Duodenal mucosa (tissue), 2 donors: ENCODE results near the gene STARD10.
"Not testable (repeated sequence)": the region's sequence is repeated elsewhere in the genome, so short reads cannot be mapped to it uniquely, and the experiment has no call there.

Experiments
- H3K27ac ChIP-seq: one replicate; pipeline ENCODE4 v1.7.0; 2013; ENCODE audit warnings: low read depth, low read length
- H3K27me3 ChIP-seq, 2 donors: one replicate each; pipeline ENCODE4 v1.7.0; 2013; ENCODE audit warnings: low read length in 2 of 2, control low read depth in 1 of 2; ENCODE audit not compliant: insufficient read depth in 2 of 2, control insufficient read depth in 1 of 2
- H3K36me3 ChIP-seq, 2 donors: one replicate each; pipeline ENCODE4 v1.7.0; 2013; ENCODE audit warnings: low read length in 2 of 2, control low read depth in 1 of 2; ENCODE audit not compliant: insufficient read depth in 2 of 2, control insufficient read depth in 1 of 2
- H3K4me1 ChIP-seq, 2 donors: one replicate each; pipeline ENCODE4 v1.7.0; 2013; ENCODE audit warnings: low read length in 2 of 2, control low read depth in 1 of 2; ENCODE audit not compliant: insufficient read depth in 2 of 2, control insufficient read depth in 1 of 2
- H3K4me3 ChIP-seq, 2 donors: one replicate each; pipeline ENCODE4 v1.7.0; 2013; ENCODE audit warnings: low read length in 2 of 2, low read depth in 1 of 2
- H3K9ac ChIP-seq, 2 donors: one replicate each; pipeline ENCODE4 v1.7.0; 2013; ENCODE audit warnings: low read length in 2 of 2, low read depth in 1 of 2
- H3K9me3 ChIP-seq, 2 donors: one replicate each; pipeline ENCODE4 v1.7.0; 2013; ENCODE audit warnings: low read length in 2 of 2, control low read depth in 1 of 2; ENCODE audit not compliant: control insufficient read depth in 1 of 2

STARD10 gene

DNA sequence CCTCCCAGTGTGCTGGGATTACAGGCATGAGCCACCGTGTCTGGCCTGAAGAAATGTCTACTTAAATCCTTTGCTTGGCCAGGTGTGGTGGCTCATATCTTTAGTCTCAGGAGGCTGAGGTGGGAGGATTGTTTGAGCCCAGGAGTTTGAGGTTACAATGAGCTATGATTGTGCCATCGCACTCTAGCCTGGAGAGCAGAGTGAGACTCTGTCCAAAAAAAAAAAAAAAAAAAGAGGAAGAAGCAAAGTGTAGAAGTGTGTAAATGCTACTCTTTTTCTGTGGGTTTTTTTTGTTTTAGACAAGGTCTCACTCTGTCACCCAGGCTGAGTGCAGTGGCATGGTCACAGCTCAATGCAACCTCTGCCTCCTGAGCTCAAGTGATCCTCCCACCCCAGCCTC, 13.9 kb upstream of the STARD10 start:
- Histone ChIP-seq H3K27ac (no peak overlapping the region), H3K4me1 (peaks cover 4 to 5% of the 10 kb centered on the region in 2 donors), H3K9me3 (no peaks in the 10 kb centered on the region), H3K4me3 (no peak overlapping the region), H3K27me3 (no peaks in the 10 kb centered on the region), H3K9ac (no peak overlapping the region), H3K36me3 (peaks cover 0 to 3% of the 10 kb centered on the region in 2 donors)

DNA sequence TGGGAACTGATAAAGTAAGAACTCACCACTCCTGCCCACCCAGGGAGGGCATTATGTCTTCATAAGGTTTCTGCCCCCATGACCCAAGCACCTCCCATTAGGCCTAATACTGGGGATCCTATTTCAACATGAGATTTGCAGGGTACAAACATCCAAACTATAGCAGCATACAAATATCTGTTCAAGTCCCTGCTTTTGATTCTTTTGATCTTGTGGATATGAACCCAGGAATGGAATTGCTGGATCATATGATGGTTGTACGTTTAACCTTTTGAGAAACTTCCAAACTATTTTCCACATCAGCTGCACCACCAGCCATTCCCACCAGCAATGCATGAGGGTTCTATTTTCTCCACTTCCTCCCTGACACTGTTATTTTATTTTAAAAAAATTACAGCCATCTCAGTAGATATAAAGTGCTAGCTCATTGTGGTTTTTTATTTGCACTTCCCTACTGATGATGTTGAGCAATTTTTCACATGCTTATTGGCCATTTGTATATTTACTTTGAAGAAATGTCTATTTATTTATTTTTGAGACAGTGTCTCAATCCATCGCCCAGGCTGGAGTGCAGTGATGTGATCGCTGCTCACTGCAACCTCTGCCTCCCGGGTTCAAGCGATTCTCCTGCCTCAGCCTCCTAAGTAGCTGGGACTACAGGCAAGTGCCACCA, 13.3 kb upstream of the STARD10 start:
- peaks cover 0 to 3% of the 10 kb centered on the region in 2 donors for H3K36me3 ChIP-seq
- no peak overlapping the region for H3K9ac ChIP-seq
- H3K4me1 ChIP-seq = no peaks in the 10 kb centered on the region
- H3K27ac ChIP-seq = no peak overlapping the region
- H3K27me3 ChIP-seq = no peaks in the 10 kb centered on the region
- H3K9me3 ChIP-seq = no peaks in the 10 kb centered on the region
- no peak overlapping the region for H3K4me3 ChIP-seq

DNA sequence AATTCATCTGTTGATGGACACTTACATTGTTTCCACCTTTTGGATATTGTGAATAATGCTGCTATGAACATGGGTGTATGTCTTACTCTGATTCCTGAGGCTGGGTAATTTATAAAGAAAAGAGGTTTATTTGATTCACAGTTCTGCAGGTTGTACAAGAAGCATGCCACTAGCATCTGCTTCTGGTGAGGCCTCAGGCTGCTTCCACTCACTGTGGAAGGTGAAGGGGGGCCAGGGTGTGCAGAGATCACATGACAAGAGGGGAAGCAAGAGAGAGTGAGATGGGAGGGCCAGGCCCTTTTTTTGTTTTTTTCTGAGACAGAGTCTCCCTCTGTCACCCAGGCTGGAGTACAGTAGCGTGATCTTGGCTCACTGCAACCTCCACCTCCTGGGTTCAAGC, 12.5 kb upstream of the STARD10 start:
- H3K4me3 ChIP-seq, H3K9me3 ChIP-seq, H3K27me3 ChIP-seq, H3K9ac ChIP-seq, H3K4me1 ChIP-seq, H3K36me3 ChIP-seq, H3K27ac ChIP-seq: not testable (repeated sequence)

DNA sequence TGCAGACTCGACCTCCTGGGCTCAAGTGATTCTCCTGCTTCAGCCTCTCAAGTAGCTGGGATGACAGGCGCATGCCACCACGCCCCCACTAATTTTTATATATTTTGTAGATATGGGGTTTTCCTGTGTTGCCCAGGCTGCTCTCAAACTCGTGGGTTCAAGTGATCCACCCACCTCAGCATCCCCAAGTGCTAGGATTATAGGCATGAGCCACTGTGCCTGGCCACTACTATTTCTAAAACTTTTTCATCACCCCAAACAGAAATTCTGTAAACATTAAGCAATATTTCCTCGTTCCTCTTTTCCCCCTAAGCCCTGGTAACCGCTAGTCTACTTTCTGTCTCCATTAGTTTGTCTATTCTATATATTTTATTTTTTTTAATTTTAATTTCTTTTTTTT, 11.4 kb upstream of the STARD10 start:
- Histone ChIP-seq H3K9me3 (no peaks in the 10 kb centered on the region), H3K36me3 (peaks cover 0 to 3% of the 10 kb centered on the region in 2 donors), H3K27me3 (no peaks in the 10 kb centered on the region), H3K4me1 (no peaks in the 10 kb centered on the region), H3K27ac (no peak overlapping the region), H3K9ac (no peak overlapping the region), H3K4me3 (no peak overlapping the region)

DNA sequence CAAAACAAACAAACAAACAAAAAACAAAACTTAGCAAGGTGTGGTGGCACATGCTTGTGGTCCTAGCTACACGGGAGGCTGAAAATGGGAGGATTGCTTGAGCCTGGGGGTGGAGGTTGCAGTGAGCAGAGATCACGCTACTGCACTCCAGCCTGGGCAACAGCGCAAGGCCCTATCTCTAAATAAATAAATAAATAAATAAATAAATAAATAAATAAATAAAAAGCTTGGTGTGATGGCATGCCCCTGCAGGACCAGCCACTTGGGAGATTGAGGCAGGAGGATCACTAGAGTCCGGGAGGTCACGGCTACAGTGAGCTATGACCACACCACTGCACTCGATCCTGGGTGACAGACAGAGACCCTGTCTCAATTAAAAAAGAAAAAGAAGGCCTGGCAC, 9.0 kb upstream of the STARD10 start:
- H3K27me3 ChIP-seq = no peaks in the 10 kb centered on the region
- H3K4me3 ChIP-seq = no peak overlapping the region
- H3K36me3 ChIP-seq = no peaks in the 10 kb centered on the region
- H3K4me1 ChIP-seq = no peaks in the 10 kb centered on the region
- no peak overlapping the region for H3K27ac ChIP-seq
- H3K9ac ChIP-seq = no peak overlapping the region
- no peaks in the 10 kb centered on the region for H3K9me3 ChIP-seq

DNA sequence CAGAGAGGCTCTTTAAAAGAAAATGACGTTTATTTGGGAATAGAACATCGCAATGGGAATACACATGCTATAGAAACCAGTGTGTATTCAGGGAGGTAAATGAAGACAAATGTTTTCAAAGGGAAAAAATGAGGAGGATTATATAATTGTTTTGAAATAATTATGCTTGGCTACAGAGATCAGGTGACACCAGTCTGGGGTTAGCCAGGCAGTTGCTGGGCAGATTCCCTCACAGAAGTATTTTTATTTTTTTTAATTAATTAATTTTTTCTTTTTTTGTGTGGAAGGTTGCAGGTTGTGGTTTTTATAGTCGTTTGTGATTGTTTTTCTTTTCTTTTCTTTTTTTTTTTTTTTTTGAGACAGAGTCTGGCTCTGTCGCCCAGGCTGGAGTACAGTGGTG, 5.6 kb upstream of the STARD10 start:
- no peaks in the 10 kb centered on the region for H3K27me3 ChIP-seq
- H3K9me3 ChIP-seq = no peaks in the 10 kb centered on the region
- H3K36me3 ChIP-seq = no peaks in the 10 kb centered on the region
- no peak overlapping the region for H3K4me3 ChIP-seq
- no peak overlapping the region for H3K9ac ChIP-seq
- no peak overlapping the region for H3K27ac ChIP-seq
- peaks cover 0 to 3% of the 10 kb centered on the region in 2 donors for H3K4me1 ChIP-seq

DNA sequence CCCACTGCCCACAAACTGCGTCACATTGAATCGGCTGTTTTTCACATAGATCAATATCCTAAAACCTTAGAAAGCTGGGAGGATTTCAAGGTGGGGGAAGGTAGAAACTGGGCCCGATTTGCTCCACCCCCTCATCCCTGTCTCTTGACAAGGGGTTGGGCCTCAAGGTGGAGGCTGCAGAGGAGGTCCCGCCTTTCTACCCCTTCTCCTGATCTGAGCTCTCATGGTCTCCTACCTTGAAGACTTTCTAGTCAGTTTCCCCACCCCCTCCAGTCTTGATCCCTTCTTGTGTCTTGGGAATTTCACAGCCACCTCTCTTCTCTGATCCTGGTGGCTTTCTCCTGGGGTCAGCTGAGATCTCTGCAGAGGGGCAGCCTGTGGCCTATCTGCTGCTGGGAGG, 4.5 kb upstream of the STARD10 start:
- peaks cover 1 to 9% of the 10 kb centered on the region in 2 donors for H3K4me1 ChIP-seq
- H3K9ac ChIP-seq = no peak overlapping the region
- H3K36me3 ChIP-seq = no peaks in the 10 kb centered on the region
- H3K4me3 ChIP-seq = no peak overlapping the region
- no peaks in the 10 kb centered on the region for H3K27me3 ChIP-seq
- H3K27ac ChIP-seq = no peak overlapping the region
- H3K9me3 ChIP-seq = no peaks in the 10 kb centered on the region

DNA sequence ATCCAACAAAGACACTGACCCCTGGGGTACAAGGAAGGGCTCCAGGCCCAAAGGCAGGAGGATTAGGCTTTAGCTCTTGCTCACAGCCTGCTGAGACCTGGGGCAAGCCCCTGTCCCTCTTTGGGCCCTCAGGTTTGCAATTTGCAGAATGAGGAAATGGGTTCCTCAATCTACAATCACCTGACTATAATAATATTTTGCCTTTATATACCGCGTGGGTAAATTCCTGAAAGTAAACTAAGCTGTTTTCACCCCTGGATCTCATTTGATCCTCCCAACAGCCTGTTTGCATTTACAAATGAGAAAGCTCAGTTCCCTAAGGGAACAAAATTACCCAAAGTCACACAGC, 797 bp downstream of the STARD10 start:
- Histone ChIP-seq H3K9ac (peak overlapping the region; percentile 48 to 61), H3K36me3 (no peaks in the 10 kb centered on the region), H3K4me1 (peaks cover 24 to 32% of the 10 kb centered on the region in 2 donors), H3K27me3 (no peaks in the 10 kb centered on the region), H3K4me3 (peak overlapping the region; percentile 42 to 46), H3K27ac (no peak overlapping the region), H3K9me3 (no peaks in the 10 kb centered on the region)

DNA sequence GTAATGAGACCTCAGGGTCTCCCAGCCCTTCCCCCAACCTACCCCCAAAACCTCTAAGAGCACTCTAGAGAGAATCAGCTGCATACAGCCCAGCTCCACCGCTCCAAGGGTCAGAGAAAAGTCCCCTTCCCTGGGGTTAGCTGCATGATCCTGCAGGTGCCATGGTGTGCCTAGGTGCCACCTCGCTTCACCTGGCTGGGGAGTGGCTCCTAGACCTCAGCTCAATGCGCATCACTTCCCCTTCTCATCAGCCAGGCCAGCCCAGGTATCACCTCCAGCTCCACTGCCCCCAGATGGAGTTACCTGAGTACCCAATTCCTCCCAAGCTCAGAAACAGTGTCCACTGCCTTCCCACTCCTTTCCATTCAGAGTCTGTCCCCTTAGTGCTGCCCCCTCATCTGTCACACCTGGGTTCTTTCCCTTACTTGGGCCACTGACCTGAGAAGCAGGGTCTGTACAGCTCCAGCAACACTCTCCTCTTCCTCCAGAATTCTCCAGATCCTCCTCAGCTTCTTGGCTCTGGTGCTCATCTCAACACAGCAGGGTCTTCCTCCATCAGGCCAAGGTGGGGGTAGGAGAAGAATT, 1.3 kb downstream of the STARD10 start:
- H3K4me1 ChIP-seq = peaks cover 30 to 37% of the 10 kb centered on the region in 2 donors
- peak overlapping the region in 1 of 2 donors; percentile 61 for H3K9ac ChIP-seq
- no peaks in the 10 kb centered on the region for H3K9me3 ChIP-seq
- H3K27ac ChIP-seq = no peak overlapping the region
- H3K36me3 ChIP-seq = no peaks in the 10 kb centered on the region
- no peak overlapping the region for H3K4me3 ChIP-seq
- H3K27me3 ChIP-seq = no peaks in the 10 kb centered on the region

DNA sequence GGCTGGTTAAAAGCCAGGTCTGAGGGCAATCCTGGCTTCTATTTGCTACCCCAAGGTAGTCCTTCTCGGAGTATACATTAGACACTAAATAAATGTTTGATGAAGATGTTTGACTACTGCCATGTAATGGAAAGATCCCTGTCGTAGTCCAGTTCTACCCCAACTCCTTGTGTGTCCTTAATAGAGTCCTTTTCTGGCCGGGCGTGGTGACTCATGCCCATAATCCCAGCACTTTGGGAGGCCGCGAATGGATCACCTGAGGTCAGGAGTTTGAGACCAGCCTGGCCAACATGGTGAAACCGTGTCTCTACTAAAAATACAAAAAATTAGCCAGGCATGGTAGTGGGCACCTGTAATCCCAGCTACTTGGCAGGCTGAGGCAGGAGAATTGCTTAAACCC, 2.6 kb downstream of the STARD10 start:
- H3K4me1 ChIP-seq = peaks cover 43 to 50% of the 10 kb centered on the region in 2 donors
- H3K27ac ChIP-seq = not testable (repeated sequence)

More for the DNA sequence above, 2.6 kb downstream of the STARD10 start:
- not testable (repeated sequence) for H3K9me3 ChIP-seq, H3K27me3 ChIP-seq, H3K9ac ChIP-seq, H3K4me3 ChIP-seq, H3K36me3 ChIP-seq
